ENCODE measurements around the gene PDXK. TPM values are rescaled to one million over a fixed set of nuclear protein-coding genes. Genes with fewer than 3 reads are reported as not detected.

Gene PDXK
- total and polyA plus RNA-seq, 2 of the 13 experiments (the other 11 are each of a cell fraction or from before 2014, with no cell fraction given) = 114 to 184 TPM

GRCh38 chr21:43731476-43731875, 12.5 kb downstream of the PDXK start (continued):
- TF ChIP-seq HNF1A (IDR thresholded peaks at IDR 0.05; ENCODE audit: low read depth) (no peak), HNF1A (CRISPR knock-in tag; IDR thresholded peaks at IDR 0.05; ENCODE audit: borderline replicate concordance) (no peak), CREB3 (CRISPR knock-in tag; IDR thresholded peaks at IDR 0.05) (no peak), ZNF138 (CRISPR knock-in tag; IDR thresholded peaks at IDR 0.05; ENCODE audit: low read depth) (no peak), ZFP36 (IDR thresholded peaks at IDR 0.05; ENCODE audit: borderline replicate concordance, low read depth, low read length, partially characterized antibody) (no peak), DBP (CRISPR knock-in tag; IDR thresholded peaks at IDR 0.05; ENCODE audit: not compliant biosample characterization) (no peak), CAMTA2 (CRISPR knock-in tag; IDR thresholded peaks at IDR 0.05; ENCODE audit: borderline replicate concordance) (no peak), ZNF761 (CRISPR knock-in tag; conservative IDR thresholded peaks at IDR 0.05) (no peak), ZNF678 (CRISPR knock-in tag; IDR thresholded peaks at IDR 0.05) (no peak), HNRNPUL1 (IDR thresholded peaks at IDR 0.05; ENCODE audit: low read depth, low read length) (no peak), ZNF776 (CRISPR knock-in tag; IDR thresholded peaks at IDR 0.05) (no peak), REPIN1 (CRISPR knock-in tag; IDR thresholded peaks at IDR 0.05; ENCODE audit: borderline replicate concordance, low read depth) (no peak), ZSCAN9 (CRISPR knock-in tag; IDR thresholded peaks at IDR 0.05; ENCODE audit: borderline replicate concordance) (no peak), ZFP36L2 (CRISPR knock-in tag; IDR thresholded peaks at IDR 0.05) (no peak), HMGXB4 (CRISPR knock-in tag; IDR thresholded peaks at IDR 0.05; ENCODE audit: borderline replicate concordance in 1 of 2, low read depth in 1 of 2) (no peak; a peak in 1 of 4 replicates), DR1 (CRISPR knock-in tag; IDR thresholded peaks at IDR 0.05) (no peak), HINFP (CRISPR knock-in tag; IDR thresholded peaks at IDR 0.05; ENCODE audit: low read depth) (no peak), CHD2 (IDR thresholded peaks at IDR 0.05; ENCODE audit: low read depth, low read length) (no peak), ZNF446 (CRISPR knock-in tag; IDR thresholded peaks at IDR 0.05) (no peak), GABPB1 (CRISPR knock-in tag; IDR thresholded peaks at IDR 0.05) (no peak)

All from HepG2 (cell line).